NK-92 (cell line): Measurements from ENCODE around the gene RANBP3.
"Not testable (repeated sequence)": the region's sequence is repeated elsewhere in the genome, so short reads cannot be mapped to it uniquely, and the experiment has no call there.

ENCODE experiments used
- DNase-seq: peaks from one replicate; lab custom pipeline; 2025; ENCODE audit not compliant: unreplicated experiment; lab: John Stamatoyannopoulos, UW

RANBP3 gene

GRCh38 chr19:6006896-6007295 lies 29.0 kb upstream of the RANBP3 start:
- no peak for DNase-seq

GRCh38 chr19:6006070-6006446 lies 28.1 kb upstream of the RANBP3 start:
- DNase-seq = not testable (repeated sequence)

GRCh38 chr19:6005321-6006069 lies 27.6 kb upstream of the RANBP3 start:
- no peak for DNase-seq

- no peak for DNase-seq
Observed at GRCh38 chr19:6003976-6004375, 26.0 kb upstream of the RANBP3 start.

- no peak for DNase-seq
Observed at GRCh38 chr19:6002591-6002990, 24.7 kb upstream of the RANBP3 start.

GRCh38 chr19:6000228-6000847 lies 22.4 kb upstream of the RANBP3 start:
- no peak for DNase-seq

GRCh38 chr19:5999693-6000092 lies 21.8 kb upstream of the RANBP3 start:
- DNase-seq = no peak

- DNase-seq = no peak
Observed at GRCh38 chr19:5997371-5997770, 19.4 kb upstream of the RANBP3 start.

GRCh38 chr19:5996623-5997320 lies 18.8 kb upstream of the RANBP3 start:
- DNase-seq = no peak

GRCh38 chr19:5996102-5996501 lies 18.2 kb upstream of the RANBP3 start:
- DNase-seq = no peak

GRCh38 chr19:5995606-5996005 lies 17.7 kb upstream of the RANBP3 start:
- DNase-seq = no peak

GRCh38 chr19:5994405-5995165 lies 16.6 kb upstream of the RANBP3 start:
- DNase-seq = no peak

GRCh38 chr19:5993648-5994358 lies 15.9 kb upstream of the RANBP3 start:
- no peak for DNase-seq

- DNase-seq = no peak
Observed at GRCh38 chr19:5993201-5993600, 15.3 kb upstream of the RANBP3 start.

GRCh38 chr19:5992756-5993155 lies 14.8 kb upstream of the RANBP3 start:
- DNase-seq = no peak

- DNase-seq = no peak
Observed at GRCh38 chr19:5991244-5991838, 13.4 kb upstream of the RANBP3 start.

GRCh38 chr19:5990289-5990797 lies 12.4 kb upstream of the RANBP3 start:
- no peak for DNase-seq

- DNase-seq = no peak
Observed at GRCh38 chr19:5989388-5990074, 11.6 kb upstream of the RANBP3 start.

GRCh38 chr19:5988517-5989387 lies 10.8 kb upstream of the RANBP3 start:
- DNase-seq = no peak
